GM12878 (cell line): ENCODE data around the gene NBEA. TPM values are rescaled to one million over a fixed set of nuclear protein-coding genes. Genes with fewer than 3 reads are reported as not detected.

Experiments
- ATAC-seq: fragments of 200-7000 bp; cut with Tn5 transposase; 3 replicates; pipeline ENCODE4 v1.9.1; 2020; ENCODE audit warnings: mild to moderate bottlenecking, moderate library complexity
- BruUV-seq: library from RNA; stranded (reverse); fragments of 400-500 nt; replicated peaks from 2 replicates; lab custom pipeline; 2021; lab: Mats Ljungman, UMichigan
- CTCF ChIA-PET: fragments of 300-600 bp; sonication (Branson Sonifier 250); formaldehyde crosslinking; extraction: SDS; loops from one replicate; lab custom pipeline; 2021; ENCODE audit warnings: inconsistent platforms; lab: Yijun Ruan, JAX
- POLR2A ChIA-PET: fragments of 350-600 bp; formaldehyde crosslinking; extraction: SDS; loops from one replicate; lab custom pipeline; 2021; ENCODE audit warnings: inconsistent platforms; lab: Charles Lee
- RAD21 ChIA-PET: fragments of 300-600 bp; sonication (Branson Sonifier 250); formaldehyde crosslinking; loops from one replicate; lab custom pipeline; 2023; ENCODE audit warnings: antibody characterized with exemption; ENCODE audit not compliant: unreplicated experiment; lab: Charles Lee
- SMC1A ChIA-PET: fragments of 300-600 bp; sonication (Branson Sonifier 250); formaldehyde crosslinking; loops from one replicate; lab custom pipeline; 2023; ENCODE audit not compliant: unreplicated experiment, uncharacterized antibody; lab: Charles Lee
- DNase-seq: peaks from one replicate; pipeline ENCODE4 v3.0.0-alpha.2; 2011; ENCODE audit warnings: low read depth, low spot score
- FAIRE-seq: peaks from 3 replicates; lab custom pipeline; 2011; peaks lifted over from hg19 to GRCh38; lab: Jason Lieb, UNC
- H2AFZ ChIP-seq: 2 replicates; pipeline ENCODE4 v1.6.0; 2011; ENCODE audit warnings: low read depth, low read length, control low read depth; ENCODE audit not compliant: control insufficient read depth
- H3K27ac ChIP-seq: 2 replicates; pipeline ENCODE4 v1.5.1; 2011; ENCODE audit warnings: control low read depth; ENCODE audit not compliant: control insufficient read depth, insufficient read depth
- H3K27me3 ChIP-seq, 2 experiments: replicated peaks in 1 of 2; 2 replicates each; pipeline versions ENCODE4 v1.6.0 to v1.6.1; 2011; ENCODE audit warnings: low read length in 1 of 2; ENCODE audit not compliant: control insufficient read depth in 2 of 2, insufficient read depth in 2 of 2
- H3K36me3 ChIP-seq, 2 experiments: 2 replicates each; pipeline ENCODE4 v1.5.1; 2011; ENCODE audit warnings: low read length in 1 of 2; ENCODE audit not compliant: control insufficient read depth in 2 of 2, insufficient read depth in 2 of 2
- H3K4me1 ChIP-seq: 2 replicates; pipeline ENCODE4 v1.6.1; 2011; ENCODE audit warnings: mild to moderate bottlenecking, low read length, moderate library complexity, mixed read lengths; ENCODE audit not compliant: control insufficient read depth, insufficient read depth
- H3K4me2 ChIP-seq: 2 replicates; pipeline ENCODE4 v1.6.0; 2011; ENCODE audit warnings: control low read depth; ENCODE audit not compliant: control insufficient read depth, insufficient read depth
- H3K4me3 ChIP-seq: fragments of 200-600 bp; sonication (generic); 2 replicates; pipeline ENCODE4 v1.5.1; 2016
- H3K79me2 ChIP-seq: 2 replicates; pipeline ENCODE4 v1.6.0; 2011; ENCODE audit warnings: low read length; ENCODE audit not compliant: control insufficient read depth, insufficient read depth
- H3K9ac ChIP-seq: 2 replicates; pipeline ENCODE4 v1.8.0; 2011; ENCODE audit warnings: low read length, control low read depth, mixed read lengths; ENCODE audit not compliant: control insufficient read depth, insufficient read depth
- H3K9me3 ChIP-seq: replicated peaks from 3 replicates; pipeline ENCODE4 v1.5.1; 2011; ENCODE audit warnings: mild to moderate bottlenecking, low read length; ENCODE audit not compliant: control insufficient read depth, insufficient read depth
- H4K20me1 ChIP-seq: 2 replicates; pipeline ENCODE4 v1.6.0; 2011; ENCODE audit not compliant: control insufficient read depth, insufficient read depth
- CBX5 ChIP-seq: sonication (generic); IDR thresholded peaks from 2 replicates; pipeline ENCODE4 v1.6.1; 2016; ENCODE audit warnings: low read depth, moderate library complexity, mild to moderate bottlenecking, inconsistent platforms
- CEBPZ ChIP-seq: fragments of 150-350 bp; IDR thresholded peaks from 2 replicates; pipeline ENCODE4 v1.6.1; 2016; ENCODE audit warnings: low read depth, low read length
- EED ChIP-seq: sonication (generic); IDR thresholded peaks from 2 replicates; pipeline ENCODE4 v1.6.1; 2016; ENCODE audit warnings: antibody characterized with exemption, low read depth
- ESRRA ChIP-seq: IDR thresholded peaks from 2 replicates; pipeline ENCODE4 v1.6.1; 2012; ENCODE audit warnings: mild to moderate bottlenecking, low read length, improper control_type of control experiment
- EZH2 ChIP-seq: IDR thresholded peaks from 2 replicates; pipeline ENCODE4 v1.6.1; 2012; ENCODE audit warnings: low read depth, mild to moderate bottlenecking, control low read depth, inconsistent platforms, low read length, borderline replicate concordance; ENCODE audit not compliant: control insufficient read depth
- FOXK2 ChIP-seq: fragments of 450-650 bp; IDR thresholded peaks from 2 replicates; pipeline ENCODE4 v1.6.1; 2017; ENCODE audit warnings: mild to moderate bottlenecking, moderate library complexity
- HDAC2 ChIP-seq: fragments of 200-600 bp; sonication (generic); IDR thresholded peaks from 2 replicates; pipeline ENCODE4 v1.6.1; 2017
- HDGF ChIP-seq: fragments of 450-650 bp; IDR thresholded peaks from 2 replicates; pipeline ENCODE4 v1.6.1; 2016; ENCODE audit warnings: antibody characterized with exemption
- JUNB ChIP-seq: IDR thresholded peaks from 2 replicates; pipeline ENCODE4 v1.6.1; 2016; ENCODE audit warnings: antibody characterized with exemption, mild to moderate bottlenecking
- RB1 ChIP-seq: fragments of 450-650 bp; formaldehyde crosslinking; IDR thresholded peaks from 2 replicates; pipeline ENCODE4 v1.6.1; 2017; ENCODE audit warnings: mild to moderate bottlenecking, borderline replicate concordance
- ZBTB4 ChIP-seq: fragments of 450-650 bp; formaldehyde crosslinking; IDR thresholded peaks from 2 replicates; pipeline ENCODE4 v1.4.0; 2022; ENCODE audit warnings: mild to moderate bottlenecking, moderate library complexity
- ZZZ3 ChIP-seq: IDR thresholded peaks from 2 replicates; pipeline ENCODE4 v1.6.1; 2011; ENCODE audit warnings: low read depth; ENCODE audit not compliant: control insufficient read depth, insufficient read length
- whole genome bisulfite sequencing: methylation state at CpG from one replicate; pipeline ENCODE4 v1.1.6; 2016; ENCODE audit warnings: low lambda C conversion rate; ENCODE audit not compliant: insufficient replicate concordance, insufficient coverage; ENCODE audit errors: missing lambda C conversion rate; 5-methylcytosine and 5-hydroxymethylcytosine counted together
- in situ Hi-C: fragments of 300-500 bp; cut with MboI; formaldehyde crosslinking; loops from 9 replicates; pipeline ENCODE4 v1.14.3; 2018; ENCODE audit warnings: mixed read lengths
- intact Hi-C: fragments of 100-400 bp; cut with micrococcal nuclease; formaldehyde crosslinking; loops from one replicate; pipeline ENCODE4 v1.14.2; 2022; ENCODE audit not compliant: unreplicated experiment
- polyA plus RNA-seq, 11 experiments: library from polyadenylated mRNA; depleted of rRNA in 4 of 11; unstranded in 6 of 11; stranded (reverse) in 5 of 11; fragments of >200 nt; fragmentation: Nextera tagmentation in 4 of 11; fragmentation: Illumina TruSeq in 1 of 11; extraction: Ambion mirVana in 4 of 11; extraction: Trizol in 1 of 11; gene quantifications; 1 replicate in 1 of 11; 2 replicates in 10 of 11; pipeline versions ENCODE4 v1.2.1 to v1.2.3, GENCODE V29; 2011 to 2016; ENCODE audit warnings: inconsistent platforms in 2 of 11, missing spikeins in 2 of 11, low read depth in 1 of 11
- total RNA-seq, 4 experiments: library from RNA; depleted of rRNA in 3 of 4; stranded (reverse); fragments of >200 nt in 3 of 4; fragmentation: Illumina TruSeq in 1 of 4; extraction: Trizol in 1 of 4; gene quantifications; 2 replicates each; pipeline versions ENCODE4 v1.2.1 to v1.2.3, GENCODE V29; 2013 to 2021

NBEA gene
- total and polyA plus RNA-seq, 10 of the 15 experiments (the other 5 are each of a cell fraction or from before 2014, with no cell fraction given) = 0.23 to 3.6 (median 0.55) TPM

- H3K4me1 ChIP-seq = no peaks in the 10 kb centered on the region
- H3K9ac ChIP-seq = no peak overlapping the region
- no peaks in the 10 kb centered on the region for H3K27me3 ChIP-seq
- no peaks in the 10 kb centered on the region for H4K20me1 ChIP-seq
- DNase-seq (no peak), ATAC-seq (no peak), FAIRE-seq (no peak)
- no peak overlapping the region for H2AFZ ChIP-seq
- CTCF ChIA-PET = no interaction called here
- no peak overlapping the region for H3K4me2 ChIP-seq
- in situ Hi-C loops (no loop called here), intact Hi-C loops (no loop called here)
- POLR2A ChIA-PET = no interaction called here
- SMC1A ChIA-PET = no interaction called here
- BruUV-seq = no TSS peak
- no peak overlapping the region for H3K27ac ChIP-seq
- TF ChIP-seq HDAC2 (no peak), EED (no peak), RB1 (no peak), JUNB (no peak), ZBTB4 (CRISPR knock-in tag) (no peak), ESRRA (no peak), FOXK2 (no peak), HDGF (no peak), CBX5 (no peak), EZH2 (no peak), ZZZ3 (no peak), CEBPZ (no peak)
- 67% methylated on average over 3 of the region's 3 CpGs for WGBS
- no peaks in the 10 kb centered on the region for H3K9me3 ChIP-seq
- H3K4me3 ChIP-seq = no peak overlapping the region
- no peaks in the 10 kb centered on the region for H3K79me2 ChIP-seq
- no peaks in the 10 kb centered on the region; a peak in 1 of 4 replicates for H3K36me3 ChIP-seq
- RAD21 ChIA-PET = no interaction called here
Observed at GRCh38 chr13:35343417-35343816, 401.3 kb downstream of the NBEA start.
